Right atrium auricular region (tissue), 2 donors: ENCODE measurements around the gene KAT6B. TPM values are rescaled to one million over a fixed set of nuclear protein-coding genes. Genes with fewer than 3 reads are reported as not detected.

Source experiments
- DNase-seq: peaks from one replicate; pipeline ENCODE4 v3.0.0-alpha.2; 2019; ENCODE audit warnings: low spot score
- H3K27ac ChIP-seq, 2 donors: fragments of 200-600 bp; sonication (generic); 1 replicate in 1 of 2; 2 replicates in 1 of 2; pipeline ENCODE4 v1.5.1; 2016 to 2019
- H3K27me3 ChIP-seq, 2 donors: fragments of 200-600 bp; sonication (generic); one replicate each; pipeline versions ENCODE4 v1.5.1 to v1.6.0; 2017 to 2019
- H3K36me3 ChIP-seq: fragments of 200-600 bp; sonication (generic); one replicate; pipeline ENCODE4 v1.5.1; 2016
- H3K4me1 ChIP-seq, 2 donors: fragments of 200-600 bp; sonication (generic); one replicate each; pipeline versions ENCODE4 v1.5.1 to v1.6.0; 2017 to 2019
- H3K4me3 ChIP-seq, 2 donors: fragments of 200-600 bp; sonication (generic); 1 replicate in 1 of 2; 2 replicates in 1 of 2; pipeline ENCODE4 v1.5.1; 2017 to 2019; ENCODE audit warnings: mild to moderate bottlenecking in 1 of 2, moderate library complexity in 1 of 2
- H3K9me3 ChIP-seq, 2 donors: fragments of 200-600 bp; sonication (generic); one replicate each; pipeline ENCODE4 v1.5.1; 2019
- CTCF ChIP-seq, 2 donors: fragments of 200-600 bp; sonication (generic); IDR thresholded peaks; one replicate each; pipeline ENCODE4 v1.5.1; 2019; ENCODE audit warnings: antibody characterized with exemption in 2 of 2
- total RNA-seq, 2 donors: library from RNA; depleted of rRNA; stranded (reverse); fragments of >200 nt; gene quantifications; one replicate each; pipeline ENCODE4 v1.1.0, GENCODE V29; 2016

Gene KAT6B
- total RNA-seq, 2 donors from 2014 or later = 42.7 to 43.5 TPM

- DNase-seq = no peak
- Histone ChIP-seq H3K27me3 (no peaks in the 10 kb centered on the region), H3K27ac (peak overlapping the region in 1 of 2 donors; percentile 70), H3K4me3 (no peak overlapping the region), H3K9me3 (no peaks in the 10 kb centered on the region), H3K4me1 (peaks cover 0 to 62% of the 10 kb centered on the region in 2 donors), H3K36me3 (no peaks in the 10 kb centered on the region)
- no peak for TF ChIP-seq CTCF (IDR thresholded peaks at IDR 0.05)
Observed at GRCh38 chr10:74928742-74929191, 102.4 kb downstream of the KAT6B start.

GRCh38 chr10:74929197-74929596, 102.8 kb downstream of the KAT6B start:
- no peaks in the 10 kb centered on the region for H3K36me3 ChIP-seq
- H3K9me3 ChIP-seq = no peaks in the 10 kb centered on the region
- peaks cover 0 to 58% of the 10 kb centered on the region in 2 donors for H3K4me1 ChIP-seq
- H3K4me3 ChIP-seq = no peak overlapping the region
- TF ChIP-seq CTCF (IDR thresholded peaks at IDR 0.05) = no peak
- H3K27ac ChIP-seq = peak overlapping the region in 1 of 2 donors; percentile 70
- DNase-seq = no peak
- H3K27me3 ChIP-seq = no peaks in the 10 kb centered on the region

- DNase-seq = no peak
- H3K4me3 ChIP-seq = no peak overlapping the region
- TF ChIP-seq CTCF (IDR thresholded peaks at IDR 0.05) = no peak
- H3K36me3 ChIP-seq = no peaks in the 10 kb centered on the region
- H3K27me3 ChIP-seq = no peaks in the 10 kb centered on the region
- no peaks in the 10 kb centered on the region for H3K9me3 ChIP-seq
- no peak overlapping the region for H3K27ac ChIP-seq
- peaks cover 0 to 44% of the 10 kb centered on the region in 2 donors for H3K4me1 ChIP-seq
Observed at GRCh38 chr10:74930965-74931364, 104.6 kb downstream of the KAT6B start.

- H3K27me3 ChIP-seq = no peaks in the 10 kb centered on the region
- H3K4me1 ChIP-seq = peaks cover 0 to 41% of the 10 kb centered on the region in 2 donors
- H3K27ac ChIP-seq = peak overlapping the region in 1 of 2 donors; percentile 19
- no peaks in the 10 kb centered on the region for H3K9me3 ChIP-seq
- no peak for TF ChIP-seq CTCF (IDR thresholded peaks at IDR 0.05)
- no peak overlapping the region for H3K4me3 ChIP-seq
- H3K36me3 ChIP-seq = no peaks in the 10 kb centered on the region
- peak; percentile 65 for DNase-seq
Observed at GRCh38 chr10:74932648-74933047, 106.2 kb downstream of the KAT6B start.

GRCh38 chr10:74934100-74934812, 107.9 kb downstream of the KAT6B start:
- TF ChIP-seq CTCF (IDR thresholded peaks at IDR 0.05) = no peak
- Histone ChIP-seq H3K4me1 (peaks cover 0 to 39% of the 10 kb centered on the region in 2 donors), H3K27ac (no peak overlapping the region), H3K36me3 (no peaks in the 10 kb centered on the region), H3K4me3 (no peak overlapping the region), H3K9me3 (no peaks in the 10 kb centered on the region), H3K27me3 (no peaks in the 10 kb centered on the region)
- no peak for DNase-seq
